Vagina (tissue), 2 donors: ENCODE data around the gene YPEL4. TPM values are rescaled to one million over a fixed set of nuclear protein-coding genes. Genes with fewer than 3 reads are reported as not detected.

Source experiments
- DNase-seq, 2 donors: peaks; one replicate each; pipeline ENCODE4 v3.0.0-alpha.2; 2017; ENCODE audit errors: extremely low spot score in 2 of 2
- H3K27ac ChIP-seq: fragments of 200-600 bp; sonication (generic); one replicate; pipeline ENCODE4 v1.5.1; 2019
- H3K27me3 ChIP-seq: fragments of 200-600 bp; sonication (generic); one replicate; pipeline ENCODE4 v1.5.1; 2019
- H3K36me3 ChIP-seq, 2 donors: fragments of 200-600 bp; sonication (generic); one replicate each; pipeline ENCODE4 v1.5.1; 2017 to 2019
- H3K4me1 ChIP-seq: fragments of 200-600 bp; sonication (generic); one replicate; pipeline ENCODE4 v1.5.1; 2019
- H3K4me3 ChIP-seq, 2 donors: fragments of 200-600 bp; sonication (generic); 1 replicate in 1 of 2; 2 replicates in 1 of 2; pipeline ENCODE4 v1.5.1; 2016 to 2019
- H3K9me3 ChIP-seq: fragments of 200-600 bp; sonication (generic); one replicate; pipeline ENCODE4 v1.5.1; 2019
- POLR2A ChIP-seq, 2 donors: fragments of 450-650 bp; IDR thresholded peaks; one replicate each; pipeline ENCODE4 v1.6.1; 2017; ENCODE audit warnings: antibody characterized with exemption in 2 of 2, mild to moderate bottlenecking in 2 of 2, moderate library complexity in 2 of 2
- POLR2AphosphoS5 ChIP-seq, 2 donors: sonication (generic); formaldehyde crosslinking; IDR thresholded peaks; one replicate each; pipeline ENCODE4 v1.9.0; 2017; ENCODE audit warnings: antibody characterized with exemption in 2 of 2, mild to moderate bottlenecking in 2 of 2, low read depth in 1 of 2; ENCODE audit not compliant: insufficient read depth in 1 of 2
- intact Hi-C: fragments of 100-400 bp; cut with DNase I; formaldehyde crosslinking; loops from one replicate; pipeline ENCODE4 v1.15.1; 2023
- total RNA-seq: library from RNA; depleted of rRNA; stranded (reverse); fragments of >200 nt; gene quantifications from one replicate; pipeline ENCODE4 v1.2.3, GENCODE V29; 2016
- TF ChIP-seq, protein P1 (sequence below), 3 experiments: fragments of 450-650 bp in 2 of 3; fragments of 200-600 bp in 1 of 3; sonication (generic) in 1 of 3; IDR thresholded peaks; one replicate each; pipeline ENCODE4 v1.5.1; 2017 to 2019; ENCODE audit warnings: antibody characterized with exemption in 3 of 3, mild to moderate bottlenecking in 2 of 3, moderate library complexity in 2 of 3

Gene YPEL4
- total RNA-seq, 1 donor from 2014 or later, result 2.7 TPM

DNA sequence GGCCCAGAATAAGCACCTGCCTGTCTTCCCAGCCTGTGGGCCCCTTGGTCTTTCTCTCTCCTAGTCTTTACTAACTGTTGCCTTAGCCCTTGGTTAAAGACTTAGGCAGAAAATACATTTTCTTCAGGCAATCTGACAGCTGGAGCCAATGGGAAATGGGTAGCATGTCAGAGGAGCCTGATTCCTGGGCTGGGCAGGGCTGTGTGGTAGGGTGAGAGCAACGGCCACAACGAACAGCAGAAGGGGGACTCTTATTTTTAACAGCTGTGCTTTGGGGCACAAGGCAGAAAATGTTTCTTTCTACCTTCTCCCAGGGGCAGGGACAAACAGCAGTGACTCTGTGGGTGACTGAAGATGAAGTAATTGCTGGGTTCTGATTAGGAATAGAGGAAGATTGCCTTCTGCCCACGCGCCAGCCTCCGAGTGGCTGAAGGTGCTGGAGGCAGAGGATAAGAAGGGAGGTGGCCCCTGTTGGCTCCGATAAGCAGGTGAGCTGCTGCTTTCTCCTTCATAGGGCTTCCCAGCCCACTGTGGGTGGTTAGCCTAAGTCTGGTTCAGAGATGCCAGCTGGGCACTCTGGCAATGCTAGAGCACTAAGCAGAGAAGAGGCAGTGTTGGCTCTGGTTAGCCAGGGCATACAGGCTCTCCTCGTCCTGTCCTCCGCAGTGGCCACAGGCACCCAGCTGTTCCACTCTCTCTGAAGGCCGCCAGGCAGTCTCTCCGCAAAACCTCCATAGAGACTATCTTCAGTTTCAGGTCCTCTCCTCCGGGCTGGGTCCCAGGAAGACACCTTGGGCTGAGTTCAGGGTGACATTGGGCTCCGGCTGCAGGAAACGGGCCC lies 1.5 kb downstream of the YPEL4 start:
- Histone ChIP-seq H3K27ac (peak overlapping the region; percentile 19), H3K9me3 (no peaks in the 10 kb centered on the region), H3K36me3 (no peaks in the 10 kb centered on the region), H3K27me3 (no peaks in the 10 kb centered on the region), H3K4me3 (peak overlapping the region; percentile 42 to 50), H3K4me1 (peaks cover 61% of the 10 kb centered on the region)
- no peak for DNase-seq
- TF ChIP-seq POLR2A (IDR thresholded peaks at IDR 0.05) (no peak), POLR2AphosphoS5 (IDR thresholded peaks at IDR 0.05; ENCODE audit: insufficient read depth in 1 of 2, low read depth in 1 of 2) (peak in 1 of 2 donors; percentile 9)
- intact Hi-C loops, result loop anchor here (10.0 kb wide), 2 partner anchors 193 to 323 kb away; partner anchors contain the start of gene TNKS1BP1

DNA sequence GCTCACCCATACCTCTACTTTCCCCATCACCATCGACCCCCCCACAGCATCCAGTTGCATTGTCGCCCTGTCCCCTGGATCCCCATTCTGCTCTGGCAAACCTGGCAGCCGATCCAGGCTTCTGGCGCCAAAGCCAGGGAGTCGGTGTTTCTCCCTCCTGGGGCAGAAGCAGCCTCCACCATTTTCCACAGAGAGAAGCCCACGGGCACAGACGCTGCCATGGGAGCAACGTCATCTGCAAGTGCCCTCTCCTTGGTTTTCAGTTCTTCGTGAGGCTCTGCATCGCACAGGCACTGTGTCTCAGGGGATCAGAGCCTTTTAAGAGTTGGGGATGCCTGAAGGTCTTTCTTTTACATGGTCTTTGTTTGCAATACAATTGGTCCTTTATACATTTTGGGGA lies 2.3 kb downstream of the YPEL4 start:
- TF ChIP-seq POLR2A (IDR thresholded peaks at IDR 0.05), result no peak
- peak in 1 of 2 donors; percentile 17 for TF ChIP-seq POLR2AphosphoS5 (IDR thresholded peaks at IDR 0.05; ENCODE audit: insufficient read depth in 1 of 2, low read depth in 1 of 2)
- no peaks in the 10 kb centered on the region for H3K36me3 ChIP-seq
- peak overlapping the region in 1 of 2 donors; percentile 23 for H3K4me3 ChIP-seq
- intact Hi-C loops, result loop anchor here (10.0 kb wide), 2 partner anchors 193 to 323 kb away; partner anchors contain the start of gene TNKS1BP1
- peak overlapping the region; percentile 75 for H3K27ac ChIP-seq
- no peaks in the 10 kb centered on the region for H3K27me3 ChIP-seq
- DNase-seq, result no peak
- H3K4me1 ChIP-seq, result peaks cover 61% of the 10 kb centered on the region
- H3K9me3 ChIP-seq, result no peaks in the 10 kb centered on the region

DNA sequence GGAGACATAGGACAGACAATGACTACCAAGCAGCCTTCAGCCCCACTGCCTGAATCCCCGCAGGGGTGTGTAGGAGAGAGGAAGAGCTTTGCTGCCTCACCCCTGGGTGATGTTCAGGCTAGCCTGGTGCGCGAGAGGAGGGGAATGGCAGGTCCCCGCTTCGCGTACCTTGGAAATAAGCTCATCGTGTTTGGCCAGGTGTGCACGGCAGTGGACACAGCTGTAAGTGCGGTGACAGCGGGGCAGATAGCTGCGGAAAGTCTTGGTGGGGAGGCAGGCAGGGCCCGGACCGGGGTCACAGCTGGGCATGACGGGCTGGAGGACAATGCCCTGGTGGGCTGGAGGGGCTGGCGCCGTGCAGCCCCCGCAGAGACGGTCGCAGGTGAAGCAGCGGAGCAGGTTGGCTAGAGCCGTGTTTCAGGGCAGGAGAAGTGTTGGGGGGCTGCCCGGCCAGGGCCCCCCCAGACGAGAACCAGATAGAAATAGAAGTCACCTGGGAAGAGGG lies 2.9 kb downstream of the YPEL4 start:
- Histone ChIP-seq H3K27ac (peak overlapping the region; percentile 75), H3K4me3 (peak overlapping the region in 1 of 2 donors; percentile 23), H3K27me3 (no peaks in the 10 kb centered on the region), H3K36me3 (no peaks in the 10 kb centered on the region), H3K4me1 (peaks cover 61% of the 10 kb centered on the region), H3K9me3 (no peaks in the 10 kb centered on the region)
- intact Hi-C loops, result loop anchor here (10.0 kb wide), 2 partner anchors 192 to 322 kb away; partner anchors contain the start of gene TNKS1BP1
- DNase-seq, result no peak
- TF ChIP-seq POLR2AphosphoS5 (IDR thresholded peaks at IDR 0.05; ENCODE audit: insufficient read depth in 1 of 2, low read depth in 1 of 2), result peak in 1 of 2 donors; percentile 23
- TF ChIP-seq, protein P1, sequence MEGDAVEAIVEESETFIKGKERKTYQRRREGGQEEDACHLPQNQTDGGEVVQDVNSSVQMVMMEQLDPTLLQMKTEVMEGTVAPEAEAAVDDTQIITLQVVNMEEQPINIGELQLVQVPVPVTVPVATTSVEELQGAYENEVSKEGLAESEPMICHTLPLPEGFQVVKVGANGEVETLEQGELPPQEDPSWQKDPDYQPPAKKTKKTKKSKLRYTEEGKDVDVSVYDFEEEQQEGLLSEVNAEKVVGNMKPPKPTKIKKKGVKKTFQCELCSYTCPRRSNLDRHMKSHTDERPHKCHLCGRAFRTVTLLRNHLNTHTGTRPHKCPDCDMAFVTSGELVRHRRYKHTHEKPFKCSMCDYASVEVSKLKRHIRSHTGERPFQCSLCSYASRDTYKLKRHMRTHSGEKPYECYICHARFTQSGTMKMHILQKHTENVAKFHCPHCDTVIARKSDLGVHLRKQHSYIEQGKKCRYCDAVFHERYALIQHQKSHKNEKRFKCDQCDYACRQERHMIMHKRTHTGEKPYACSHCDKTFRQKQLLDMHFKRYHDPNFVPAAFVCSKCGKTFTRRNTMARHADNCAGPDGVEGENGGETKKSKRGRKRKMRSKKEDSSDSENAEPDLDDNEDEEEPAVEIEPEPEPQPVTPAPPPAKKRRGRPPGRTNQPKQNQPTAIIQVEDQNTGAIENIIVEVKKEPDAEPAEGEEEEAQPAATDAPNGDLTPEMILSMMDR (IDR thresholded peaks at IDR 0.05), result no peak

DNA sequence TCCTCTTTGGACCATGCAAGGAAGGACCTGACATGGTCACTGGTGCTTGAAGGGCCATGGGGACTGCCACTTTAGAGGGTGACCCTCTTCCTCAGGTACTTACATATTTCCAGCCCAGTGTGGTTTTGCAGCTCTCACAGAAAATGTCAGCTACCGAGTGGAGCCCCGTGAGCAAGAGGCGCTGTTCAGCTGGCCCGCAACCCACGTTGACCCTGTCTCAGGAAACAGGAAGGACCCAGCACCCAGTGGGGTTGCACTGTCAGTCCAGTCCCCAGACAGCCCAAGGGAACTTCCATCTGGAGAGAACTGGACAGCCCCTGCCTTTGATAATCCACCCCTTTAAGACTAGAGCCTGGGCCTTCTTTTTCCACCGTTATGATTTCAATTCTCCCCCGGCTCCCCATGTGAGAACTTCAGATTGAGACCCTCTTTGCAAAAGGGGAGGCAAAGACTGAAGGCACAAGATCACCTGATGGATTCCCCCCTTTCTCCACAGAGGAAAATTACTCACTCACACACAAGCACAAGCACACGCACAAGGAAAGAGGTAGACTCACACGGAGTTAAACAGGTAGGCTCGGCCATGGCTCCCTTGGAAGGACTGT lies 3.4 kb downstream of the YPEL4 start:
- Histone ChIP-seq H3K27ac (peak overlapping the region; percentile 75), H3K4me3 (no peak overlapping the region), H3K4me1 (peaks cover 63% of the 10 kb centered on the region), H3K36me3 (no peaks in the 10 kb centered on the region), H3K27me3 (no peaks in the 10 kb centered on the region), H3K9me3 (no peaks in the 10 kb centered on the region)
- intact Hi-C loops, result loop anchor here (10.0 kb wide), 2 partner anchors 191 to 321 kb away; partner anchors contain the start of gene TNKS1BP1
- no peak for DNase-seq
- TF ChIP-seq POLR2A (IDR thresholded peaks at IDR 0.05) (no peak), POLR2AphosphoS5 (IDR thresholded peaks at IDR 0.05; ENCODE audit: insufficient read depth in 1 of 2, low read depth in 1 of 2) (no peak)
- TF ChIP-seq, protein P1 (IDR thresholded peaks at IDR 0.05), result no peak

DNA sequence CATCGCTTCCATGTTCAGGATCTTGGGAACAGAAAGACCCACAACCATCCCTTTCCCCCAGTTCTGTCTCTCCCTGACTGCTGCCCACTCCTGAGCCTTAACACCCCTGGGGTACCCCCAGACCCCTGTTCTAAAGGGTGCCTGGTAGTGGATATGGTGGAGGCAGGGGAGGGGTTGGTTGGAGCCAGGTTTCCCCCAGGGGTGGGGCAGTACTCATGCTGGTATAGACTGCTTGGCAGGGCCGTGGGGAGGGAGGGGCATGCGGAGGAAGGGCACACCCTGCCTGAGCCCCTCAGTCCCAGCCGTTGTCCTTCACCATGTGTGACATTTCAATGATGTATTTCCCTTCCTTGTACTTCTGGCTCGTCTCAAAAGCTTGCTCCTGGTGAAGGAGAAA lies 4.0 kb downstream of the YPEL4 start:
- Histone ChIP-seq H3K4me3 (no peak overlapping the region), H3K27me3 (no peaks in the 10 kb centered on the region), H3K27ac (peak overlapping the region; percentile 75), H3K9me3 (no peaks in the 10 kb centered on the region), H3K36me3 (no peaks in the 10 kb centered on the region), H3K4me1 (peaks cover 69% of the 10 kb centered on the region)
- no peak for DNase-seq
- TF ChIP-seq, protein P1 (IDR thresholded peaks at IDR 0.05), result no peak
- TF ChIP-seq POLR2AphosphoS5 (IDR thresholded peaks at IDR 0.05; ENCODE audit: insufficient read depth in 1 of 2, low read depth in 1 of 2) (no peak), POLR2A (IDR thresholded peaks at IDR 0.05) (no peak)
- intact Hi-C loops, result loop anchor here (2.0 to 10.0 kb wide), 4 partner anchors 51 to 321 kb away; partner anchors contain the start of genes TNKS1BP1 and UBE2L6
